ENCODE measurements around the gene ATP5F1D.

DNA sequence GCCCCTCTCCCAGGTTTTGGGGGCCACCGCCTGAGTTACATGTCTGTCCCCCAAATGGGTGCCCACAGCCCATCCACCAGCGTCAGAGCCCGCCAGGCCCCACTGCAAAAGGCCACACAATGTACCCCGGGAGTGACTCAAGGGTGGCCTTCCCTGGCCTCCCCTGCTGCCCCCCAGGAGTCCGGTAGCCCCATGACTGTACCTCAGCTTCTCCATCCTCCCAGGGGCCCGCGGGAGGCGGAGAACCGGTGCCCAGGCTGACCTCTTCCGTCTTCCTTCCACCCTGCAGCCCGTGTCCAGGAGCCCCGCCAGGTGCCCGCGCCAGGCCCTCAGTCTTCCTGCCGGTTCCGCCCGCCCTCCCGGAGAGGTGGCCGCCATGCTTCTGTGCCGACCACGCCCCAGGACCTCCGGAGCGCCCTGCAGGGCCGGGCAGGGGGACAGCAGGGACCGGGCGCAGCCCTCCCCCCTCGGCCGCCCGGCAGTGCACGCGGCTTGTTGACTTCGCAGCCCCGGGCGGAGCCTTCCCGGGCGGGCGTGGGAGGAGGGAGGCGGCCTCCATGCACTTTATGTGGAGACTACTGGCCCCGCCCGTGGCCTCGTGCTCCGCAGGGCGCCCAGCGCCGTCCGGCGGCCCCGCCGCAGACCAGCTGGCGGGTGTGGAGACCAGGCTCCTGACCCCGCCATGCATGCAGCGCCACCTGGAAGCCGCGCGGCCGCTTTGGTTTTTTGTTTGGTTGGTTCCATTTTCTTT, 14.1 kb upstream of the ATP5F1D start:
- TF ChIP-seq SUZ12 (IDR thresholded peaks at IDR 0.05; ENCODE audit: extremely low read depth, insufficient read depth, insufficient read length) (no peak), ZNF274 (IDR thresholded peaks at IDR 0.05; ENCODE audit: low read depth, low read length) (no peak), YY1 (IDR thresholded peaks at IDR 0.05; ENCODE audit: insufficient read depth, insufficient read length) (no peak)
